Activated CD8-positive, alpha-beta memory T cell treated with anti-CD3 and anti-CD28 coated beads, Interleukin-2, amount 50 U/mL, for 24 hours (primary cell): ENCODE measurements around the gene VPS8.

Experiments
- DNase-seq: peaks from one replicate; pipeline ENCODE4 v3.0.0-alpha.2; 2020; ENCODE audit errors: extremely low read depth

VPS8 gene

DNA sequence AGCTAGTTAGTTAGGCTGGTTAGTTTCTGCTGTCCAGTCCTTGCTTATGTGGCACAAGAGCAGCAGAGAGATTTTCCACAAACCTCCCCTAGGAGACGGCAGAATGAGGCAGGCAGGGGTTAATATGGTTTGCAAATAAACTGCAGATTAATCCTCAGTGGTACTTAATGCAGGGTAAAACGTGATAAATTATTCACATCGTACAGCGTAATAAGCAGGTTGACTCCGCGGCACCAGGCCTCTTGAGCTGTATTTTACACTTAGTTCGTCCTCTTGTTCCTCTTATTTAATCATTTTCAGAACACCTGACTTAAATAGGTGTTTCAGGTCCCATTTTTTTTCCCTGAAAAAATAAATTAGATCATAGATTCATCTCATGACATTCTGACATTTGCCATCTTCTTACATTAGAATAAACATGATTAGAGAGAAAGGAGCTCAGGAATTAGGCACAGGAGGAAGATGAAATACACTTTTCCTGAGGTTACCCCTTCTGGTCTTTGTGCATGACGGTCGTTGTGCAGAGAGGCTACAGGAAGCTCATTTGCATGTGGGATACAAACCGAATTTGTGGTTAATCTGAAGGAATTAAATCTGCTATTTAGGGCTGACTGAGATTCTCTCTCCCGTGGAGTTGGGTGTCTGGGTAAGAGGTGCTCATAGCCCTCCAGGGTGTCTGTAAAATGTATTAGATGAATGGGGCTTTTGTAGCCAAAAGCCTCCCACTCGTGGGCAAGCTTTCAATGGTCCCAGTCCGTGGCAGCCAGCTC, 27.1 kb upstream of the VPS8 start:
- DNase-seq, result no peak

DNA sequence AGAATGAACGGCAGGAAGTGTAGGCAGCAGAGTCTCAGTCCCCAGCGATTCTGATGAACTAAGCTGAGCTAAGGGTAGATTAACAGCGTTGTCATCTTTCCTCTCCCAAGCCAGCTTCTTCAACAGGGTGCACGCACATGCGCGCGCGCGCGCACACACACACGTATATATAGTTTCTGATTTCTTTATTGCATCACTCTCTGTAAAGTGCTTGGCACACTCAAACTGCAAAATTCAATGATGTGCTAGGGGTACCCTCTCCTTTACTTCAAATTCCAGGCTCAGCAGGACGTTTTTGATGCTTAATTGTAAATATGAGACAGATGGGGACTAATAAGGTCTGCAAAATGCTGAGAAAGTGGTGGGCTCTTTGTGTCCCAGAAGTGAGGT, 26.1 kb upstream of the VPS8 start:
- DNase-seq, result no peak

- no peak for DNase-seq
Measured at GRCh38 chr3:184786280-184786941, 25.6 kb upstream of the VPS8 start.

GRCh38 chr3:184788751-184789150, 23.2 kb upstream of the VPS8 start:
- DNase-seq, result no peak

GRCh38 chr3:184789314-184789998, 22.5 kb upstream of the VPS8 start:
- no peak for DNase-seq

DNA sequence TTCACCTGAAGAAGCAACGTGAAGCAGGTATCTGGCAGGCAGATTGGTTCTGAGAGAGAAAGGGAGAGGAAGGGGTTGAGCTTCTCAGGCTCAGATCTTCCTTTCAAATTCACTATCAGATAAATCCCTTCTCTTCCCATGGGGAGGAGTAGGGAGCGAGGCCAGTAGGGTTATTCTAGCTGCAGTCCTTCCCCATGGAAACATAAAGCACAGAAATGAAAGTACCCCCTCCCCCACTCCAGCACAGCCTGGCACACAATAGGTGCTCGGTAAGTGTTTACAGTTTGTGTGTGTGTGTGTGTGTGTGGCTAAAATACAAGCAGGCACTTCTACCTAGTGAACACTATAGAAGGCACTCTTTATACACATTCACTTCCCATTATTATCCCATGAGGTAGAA, 20.8 kb upstream of the VPS8 start:
- no peak for DNase-seq

GRCh38 chr3:184795522-184796190, 16.3 kb upstream of the VPS8 start:
- DNase-seq, result no peak

DNA sequence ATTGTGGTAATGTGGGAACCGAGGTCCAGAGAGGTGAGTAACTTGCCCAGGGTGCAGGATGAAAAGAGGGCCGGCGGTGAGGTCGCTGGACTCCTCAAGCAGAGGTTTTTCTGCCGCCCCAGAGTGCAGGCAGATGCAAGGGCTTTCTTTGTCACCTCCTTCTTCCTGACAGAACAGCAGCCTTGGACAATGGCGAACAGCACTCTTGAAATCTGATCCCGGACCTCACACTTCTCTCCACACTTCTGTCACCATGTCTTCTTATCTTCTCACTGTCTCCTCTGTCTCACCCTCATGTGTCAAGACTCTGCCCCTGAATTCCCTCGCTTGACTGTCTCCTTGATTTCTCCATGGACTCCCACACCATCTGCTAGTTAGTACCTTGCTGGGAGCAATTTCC, 15.4 kb upstream of the VPS8 start:
- DNase-seq, result no peak

GRCh38 chr3:184796954-184797353, 15.0 kb upstream of the VPS8 start:
- DNase-seq, result no peak

DNA sequence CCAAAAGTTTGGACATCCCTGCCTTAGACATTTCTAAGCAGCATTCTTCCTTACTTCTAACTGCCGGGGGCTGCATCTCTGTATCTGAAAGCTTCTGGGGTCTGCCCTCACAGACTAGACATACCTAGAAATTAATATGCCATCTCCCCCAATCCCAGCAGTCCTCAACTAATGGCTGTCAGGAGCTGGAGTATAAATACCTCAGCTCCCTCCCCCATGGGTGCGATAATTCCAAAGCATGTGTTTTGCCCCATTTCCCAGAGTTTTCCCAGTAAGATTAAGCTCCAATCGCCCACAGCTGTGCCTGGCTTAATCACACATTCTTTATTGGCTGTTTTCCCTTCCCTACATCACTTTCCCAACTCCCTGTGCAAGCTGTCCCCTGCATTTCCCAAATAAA, 13.8 kb upstream of the VPS8 start:
- no peak for DNase-seq

GRCh38 chr3:184800349-184800930, 11.5 kb upstream of the VPS8 start:
- DNase-seq, result no peak

GRCh38 chr3:184801241-184801785, 10.7 kb upstream of the VPS8 start:
- DNase-seq, result no peak

GRCh38 chr3:184802150-184802549, 9.8 kb upstream of the VPS8 start:
- DNase-seq, result no peak

DNA sequence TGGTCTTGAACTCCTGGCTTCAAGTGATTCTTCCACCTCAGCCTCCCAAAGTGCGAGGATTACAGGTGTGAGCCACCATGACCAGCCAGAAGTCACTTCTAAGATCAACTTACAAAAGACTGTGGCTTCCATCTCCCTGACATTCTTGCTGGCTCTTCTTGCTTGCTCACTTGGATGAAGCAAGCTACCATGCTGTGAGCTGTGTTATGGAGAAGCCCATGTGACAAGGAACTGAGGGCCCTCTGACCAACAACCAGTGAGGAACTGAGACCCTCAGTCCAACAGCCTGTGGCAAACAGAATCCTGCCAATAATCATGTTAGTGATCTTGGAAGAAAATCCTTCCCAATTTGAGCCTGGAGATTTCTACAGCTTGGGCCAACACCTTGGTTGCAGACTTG, 7.2 kb upstream of the VPS8 start:
- DNase-seq, result no peak

- DNase-seq, result no peak
Measured at GRCh38 chr3:184805351-184806038, 6.5 kb upstream of the VPS8 start.

DNA sequence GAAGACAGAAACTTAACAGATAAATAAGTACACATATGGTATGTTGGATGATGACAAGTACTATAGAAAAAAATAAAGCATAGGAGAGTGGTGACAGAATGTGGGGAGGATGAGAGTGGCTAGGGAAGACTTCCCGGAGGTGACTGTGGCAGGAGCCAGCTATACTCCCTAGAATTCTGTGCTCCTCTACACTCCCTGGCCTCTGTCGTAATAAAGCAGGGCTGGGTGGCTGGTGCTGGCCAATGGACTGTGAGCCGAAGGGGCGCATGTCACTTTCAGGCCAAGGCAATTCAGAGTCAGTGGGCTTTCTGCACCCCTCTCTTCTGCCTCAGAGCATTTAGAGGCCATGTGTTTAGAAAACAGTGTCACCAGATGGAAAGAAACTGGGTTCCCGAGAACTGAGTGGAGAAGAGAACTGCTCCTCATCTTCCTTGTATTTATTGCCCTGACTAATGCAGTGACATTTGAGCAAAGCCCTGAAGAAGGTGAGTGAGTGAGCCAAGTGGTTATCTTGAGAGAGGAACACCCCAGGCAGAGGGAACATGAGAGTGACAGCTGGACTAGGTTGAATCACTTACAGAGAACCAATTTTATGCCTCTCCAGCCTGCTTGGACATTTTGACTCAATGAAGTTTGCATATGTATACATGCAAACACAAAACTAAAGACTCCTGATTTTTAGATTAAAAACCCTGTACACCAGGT, 5.2 kb upstream of the VPS8 start:
- DNase-seq, result no peak

DNA sequence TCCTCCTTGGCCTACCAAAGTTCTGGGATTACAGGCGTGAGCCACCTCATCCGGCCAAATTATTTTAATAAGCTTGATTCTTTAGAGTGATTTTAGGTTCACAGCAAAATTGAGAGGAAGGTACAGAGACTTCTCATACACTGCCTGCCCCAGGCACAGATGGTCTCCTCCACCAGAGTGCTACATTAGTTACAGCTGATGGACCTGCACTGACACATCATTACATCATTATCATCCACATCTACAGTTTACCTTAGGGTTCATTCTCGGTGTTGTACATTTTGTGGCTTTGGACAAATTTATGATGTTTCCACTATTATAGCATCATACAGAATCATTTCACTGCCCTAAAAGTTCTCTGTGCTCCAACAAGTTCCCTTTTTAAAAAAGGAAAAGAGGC, 4.4 kb upstream of the VPS8 start:
- DNase-seq, result no peak

DNA sequence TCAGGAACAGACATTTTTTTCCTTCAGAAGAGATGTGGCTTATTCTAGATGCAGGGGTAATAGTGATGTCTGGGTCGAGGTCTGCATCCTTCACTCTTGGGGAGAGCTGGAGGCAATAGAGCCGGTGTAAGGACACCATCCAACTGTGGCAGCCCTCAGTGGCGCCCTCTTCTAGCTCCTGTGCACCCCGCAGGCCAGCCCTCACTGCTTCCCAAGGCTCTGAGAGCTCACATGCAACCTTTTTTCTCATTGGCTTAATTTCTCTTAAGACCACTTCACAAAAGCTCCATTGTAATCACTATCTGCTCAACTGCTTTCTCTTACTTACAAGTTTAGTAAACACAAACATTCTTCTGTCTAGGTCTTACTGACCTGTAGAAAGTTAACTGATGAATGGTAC, 3.9 kb upstream of the VPS8 start:
- no peak for DNase-seq

GRCh38 chr3:184810146-184810545, 1.8 kb upstream of the VPS8 start:
- no peak for DNase-seq

GRCh38 chr3:184811034-184811433, 932 bp upstream of the VPS8 start:
- no peak for DNase-seq

GRCh38 chr3:184811663-184811998, 335 bp upstream of the VPS8 start:
- DNase-seq, result no peak
